Stomach (tissue), 9 donors: ENCODE measurements around the gene ARFGEF3. TPM values are rescaled to one million over a fixed set of nuclear protein-coding genes. Genes with fewer than 3 reads are reported as not detected.
A peak's percentile ranks its signal among the peaks of the same experiment; 100 is the strongest.

Source experiments
- DNase-seq, 2 donors: peaks; one replicate each; pipeline versions ENCODE4 v3.0.0 to v3.0.0-alpha.2; 2013 to 2019
- H3K27ac ChIP-seq, 5 donors: fragments of 200-600 bp in 4 of 5; sonication (generic) in 4 of 5; one replicate each; pipeline ENCODE4 v1.5.1; 2013 to 2019; ENCODE audit warnings: mild to moderate bottlenecking in 1 of 5, moderate library complexity in 1 of 5
- H3K27me3 ChIP-seq, 3 donors: fragments of 200-600 bp; sonication (generic); one replicate each; pipeline ENCODE4 v1.5.1; 2017 to 2019; ENCODE audit warnings: mixed run types in 1 of 3
- H3K36me3 ChIP-seq, 4 donors: fragments of 200-600 bp; sonication (generic); 1 replicate in 3 of 4; 2 replicates in 1 of 4; pipeline ENCODE4 v1.5.1; 2016 to 2019
- H3K4me1 ChIP-seq, 4 donors: fragments of 200-600 bp; sonication (generic); one replicate each; pipeline ENCODE4 v1.5.1; 2016 to 2019
- H3K4me3 ChIP-seq, 4 donors: fragments of 200-600 bp; sonication (generic) in 3 of 4; one replicate each; pipeline ENCODE4 v1.5.1; 2016 to 2019; ENCODE audit warnings: mild to moderate bottlenecking in 1 of 4
- H3K9me3 ChIP-seq, 4 donors: fragments of 200-600 bp; sonication (generic); one replicate each; pipeline ENCODE4 v1.5.1; 2016 to 2019
- EP300 ChIP-seq: sonication (generic); formaldehyde crosslinking; IDR thresholded peaks from one replicate; pipeline ENCODE4 v1.6.1; 2017; ENCODE audit warnings: antibody characterized with exemption
- POLR2A ChIP-seq, 4 donors: fragments of 450-650 bp; IDR thresholded peaks; one replicate each; pipeline ENCODE4 v1.6.1; 2016; ENCODE audit warnings: antibody characterized with exemption in 4 of 4, control low read depth in 2 of 4, mild to moderate bottlenecking in 1 of 4, moderate library complexity in 1 of 4
- POLR2AphosphoS5 ChIP-seq, 3 donors: sonication (generic); formaldehyde crosslinking; IDR thresholded peaks; one replicate each; pipeline ENCODE4 v1.6.1; 2016; ENCODE audit warnings: antibody characterized with exemption in 3 of 3
- WGBS, 5 donors: extraction: QIAGEN DNeasy Blood & Tissue Kit in 3 of 5; methylation state at CpG; one replicate each; pipeline versions ENCODE4 v1.1.5 to v1.1.7; 2013 to 2018; 5-methylcytosine and 5-hydroxymethylcytosine counted together
- intact Hi-C: fragments of 100-400 bp; cut with DNase I; formaldehyde crosslinking; loops from one replicate; pipeline ENCODE4 v1.15.1; 2023; ENCODE audit warnings: low total_unique reads
- polyA plus RNA-seq, 3 donors: library from polyadenylated mRNA; stranded (reverse); fragments of 200-250 nt; gene quantifications; one replicate each; pipeline ENCODE4 v1.2.3, GENCODE V29; 2013
- total RNA-seq, 5 donors: library from RNA; depleted of rRNA; stranded (reverse); fragments of >200 nt; gene quantifications; one replicate each; pipeline versions ENCODE4 v1.1.0 to v1.2.3, GENCODE V29; 2014 to 2016
- TF ChIP-seq, protein P1 (sequence below), 7 experiments: fragments of 450-650 bp in 4 of 7; fragments of 200-600 bp in 3 of 7; sonication (generic) in 3 of 7; IDR thresholded peaks; one replicate each; pipeline ENCODE4 v1.5.1; 2016 to 2019; ENCODE audit warnings: antibody characterized with exemption in 7 of 7, control low read depth in 2 of 7, mild to moderate bottlenecking in 1 of 7
- donor health status: healthy with polysubstance abuse.
- donor health status: Bipolar disorder and iron deficiency.
- donor health status: healthy.

Gene ARFGEF3
- total and polyA plus RNA-seq, 8 donors, result 3.2 to 44.6 (median 13.2) TPM

DNA sequence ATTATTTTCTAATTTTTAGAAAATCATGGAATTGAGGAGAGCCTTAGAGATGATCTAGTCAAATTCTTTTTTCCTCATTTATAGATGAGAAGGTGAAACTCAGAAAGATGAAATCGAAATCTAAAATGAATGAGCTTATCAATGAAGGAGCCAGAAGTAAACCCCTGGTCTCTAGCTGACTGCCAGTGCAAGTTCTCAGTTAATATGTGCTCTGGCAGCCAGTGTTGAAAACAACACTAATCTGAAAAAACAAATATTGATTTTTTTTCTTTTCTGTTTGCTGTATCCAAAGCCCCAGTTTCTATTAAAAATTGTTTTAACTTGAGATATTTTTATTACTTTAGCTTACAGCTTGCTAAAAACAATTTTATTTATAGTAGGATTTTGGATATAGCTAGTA is 78.0 kb downstream of the ARFGEF3 start:
- Histone ChIP-seq H3K4me1 (peaks cover 0 to 34% (median 17%) of the 10 kb centered on the region in 4 donors), H3K9me3 (no peaks in the 10 kb centered on the region), H3K27me3 (no peaks in the 10 kb centered on the region), H3K27ac (peak overlapping the region in 2 of 5 donors; percentile 12 to 50), H3K36me3 (peaks cover 0 to 4% (median 1%) of the 10 kb centered on the region in 4 donors), H3K4me3 (no peak overlapping the region)
- DNase-seq, result no peak
- TF ChIP-seq POLR2A (IDR thresholded peaks at IDR 0.05) (no peak), POLR2AphosphoS5 (IDR thresholded peaks at IDR 0.05) (no peak), EP300 (no peak)
- TF ChIP-seq, protein P1, sequence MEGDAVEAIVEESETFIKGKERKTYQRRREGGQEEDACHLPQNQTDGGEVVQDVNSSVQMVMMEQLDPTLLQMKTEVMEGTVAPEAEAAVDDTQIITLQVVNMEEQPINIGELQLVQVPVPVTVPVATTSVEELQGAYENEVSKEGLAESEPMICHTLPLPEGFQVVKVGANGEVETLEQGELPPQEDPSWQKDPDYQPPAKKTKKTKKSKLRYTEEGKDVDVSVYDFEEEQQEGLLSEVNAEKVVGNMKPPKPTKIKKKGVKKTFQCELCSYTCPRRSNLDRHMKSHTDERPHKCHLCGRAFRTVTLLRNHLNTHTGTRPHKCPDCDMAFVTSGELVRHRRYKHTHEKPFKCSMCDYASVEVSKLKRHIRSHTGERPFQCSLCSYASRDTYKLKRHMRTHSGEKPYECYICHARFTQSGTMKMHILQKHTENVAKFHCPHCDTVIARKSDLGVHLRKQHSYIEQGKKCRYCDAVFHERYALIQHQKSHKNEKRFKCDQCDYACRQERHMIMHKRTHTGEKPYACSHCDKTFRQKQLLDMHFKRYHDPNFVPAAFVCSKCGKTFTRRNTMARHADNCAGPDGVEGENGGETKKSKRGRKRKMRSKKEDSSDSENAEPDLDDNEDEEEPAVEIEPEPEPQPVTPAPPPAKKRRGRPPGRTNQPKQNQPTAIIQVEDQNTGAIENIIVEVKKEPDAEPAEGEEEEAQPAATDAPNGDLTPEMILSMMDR (IDR thresholded peaks at IDR 0.05), result no peak
- intact Hi-C loops, result no loop called here
- 31 to 59% (median 37%) methylated on average over 1 of the region's 1 CpG for WGBS, 5 donors

DNA sequence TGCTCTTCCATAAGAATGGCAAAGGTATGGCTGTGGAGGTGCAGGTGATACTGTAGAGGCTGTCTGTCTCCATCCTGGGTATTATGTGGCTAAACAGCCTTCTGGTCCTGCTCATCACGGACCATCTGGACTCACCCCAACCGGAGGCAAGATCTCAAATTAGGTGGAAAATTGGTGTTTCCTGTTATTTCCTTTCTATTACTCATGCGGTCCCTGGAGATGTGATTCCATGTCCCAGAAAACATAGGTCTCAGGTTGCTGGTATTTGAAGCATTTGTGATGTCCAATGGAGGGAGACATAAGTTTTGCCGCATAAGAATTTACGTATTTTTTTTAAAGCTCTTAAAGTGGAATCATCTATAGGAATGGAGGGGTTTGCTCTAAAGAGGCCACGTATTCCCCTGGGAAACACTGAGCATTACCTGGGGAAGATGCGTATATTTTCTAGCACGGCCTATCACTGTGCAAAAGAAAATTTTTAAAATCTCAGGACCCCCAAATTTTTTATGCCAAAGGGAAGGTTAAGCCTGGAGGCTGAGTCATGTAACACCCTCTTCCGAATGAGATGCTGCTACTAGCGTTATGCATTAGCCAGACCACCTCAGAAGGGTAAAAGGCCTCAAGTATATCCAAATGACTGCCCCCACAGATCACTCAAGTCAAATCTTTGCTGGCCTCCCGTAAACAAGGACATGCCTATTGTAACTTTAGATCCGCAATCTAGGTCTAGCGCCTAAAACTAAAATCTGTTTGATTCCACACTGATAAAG is 78.9 kb downstream of the ARFGEF3 start:
- WGBS, 5 donors, result 86 to 90% (median 88%) methylated on average over 13 of the region's 13 CpGs
- H3K36me3 ChIP-seq, result peaks cover 0 to 12% (median 5%) of the 10 kb centered on the region in 4 donors
- H3K27me3 ChIP-seq, result no peaks in the 10 kb centered on the region
- H3K9me3 ChIP-seq, result no peaks in the 10 kb centered on the region
- no peak overlapping the region for H3K4me3 ChIP-seq
- no peak for DNase-seq
- no peak for TF ChIP-seq EP300
- TF ChIP-seq, protein P1 (IDR thresholded peaks at IDR 0.05), result no peak
- no peak for TF ChIP-seq POLR2A (IDR thresholded peaks at IDR 0.05)
- TF ChIP-seq POLR2AphosphoS5 (IDR thresholded peaks at IDR 0.05), result no peak
- peak overlapping the region in 1 of 5 donors; percentile 4 for H3K27ac ChIP-seq
- H3K4me1 ChIP-seq, result peaks cover 0 to 26% (median 12%) of the 10 kb centered on the region in 4 donors
- intact Hi-C loops, result no loop called here

DNA sequence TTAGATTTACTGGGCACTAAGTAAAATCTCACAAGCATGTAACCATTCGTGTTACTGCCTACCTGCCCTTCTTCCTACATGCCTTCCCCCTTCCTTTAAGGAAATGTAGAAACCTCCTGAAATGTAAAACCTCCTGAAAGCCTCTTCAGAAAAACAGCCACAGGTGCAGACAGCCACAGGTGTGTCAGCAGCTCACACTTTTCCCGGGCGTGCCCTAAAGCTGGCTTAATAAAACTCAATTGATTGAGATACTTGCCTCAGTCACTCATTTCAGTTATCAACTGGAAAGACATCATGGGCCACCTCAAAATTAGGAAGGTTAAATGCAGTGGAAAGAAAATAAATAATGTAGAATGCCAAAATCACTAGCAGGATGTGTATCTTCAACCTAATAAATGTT is 79.6 kb downstream of the ARFGEF3 start:
- WGBS, 5 donors, result 41 to 66% (median 55%) methylated on average over 3 of the region's 3 CpGs
- Histone ChIP-seq H3K27me3 (no peaks in the 10 kb centered on the region), H3K9me3 (no peaks in the 10 kb centered on the region), H3K36me3 (peaks cover 0 to 16% (median 10%) of the 10 kb centered on the region in 4 donors), H3K27ac (peak overlapping the region in 1 of 5 donors; percentile 4), H3K4me1 (peaks cover 0 to 25% (median 9%) of the 10 kb centered on the region in 4 donors), H3K4me3 (no peak overlapping the region)
- DNase-seq, result no peak
- intact Hi-C loops, result no loop called here
- no peak for TF ChIP-seq POLR2A (IDR thresholded peaks at IDR 0.05)
- TF ChIP-seq, protein P1 (IDR thresholded peaks at IDR 0.05), result no peak
- no peak for TF ChIP-seq POLR2AphosphoS5 (IDR thresholded peaks at IDR 0.05)
- no peak for TF ChIP-seq EP300

DNA sequence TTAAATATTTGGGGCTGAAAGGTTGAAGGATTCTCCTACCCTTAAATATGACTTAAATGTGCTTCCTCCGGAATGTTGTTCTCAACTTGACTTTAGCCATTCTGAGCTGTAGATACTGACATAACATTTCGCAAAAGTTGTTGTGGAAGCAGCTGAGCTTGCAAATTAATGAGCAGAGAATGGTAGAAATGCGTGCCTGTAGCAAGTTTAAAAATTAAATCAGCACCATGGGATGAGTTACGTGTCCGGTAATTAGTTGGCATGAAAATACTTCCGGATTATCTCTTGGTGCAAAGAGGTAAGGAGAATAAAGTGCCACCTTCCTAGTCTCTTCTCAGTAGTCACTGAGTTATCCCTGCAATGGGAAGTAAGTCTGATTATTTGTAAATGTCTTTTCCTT is 80.2 kb downstream of the ARFGEF3 start:
- Histone ChIP-seq H3K27me3 (no peaks in the 10 kb centered on the region), H3K36me3 (peaks cover 0 to 16% (median 10%) of the 10 kb centered on the region in 4 donors), H3K9me3 (no peaks in the 10 kb centered on the region), H3K27ac (peak overlapping the region in 1 of 5 donors; percentile 53), H3K4me1 (peaks cover 0 to 22% (median 7%) of the 10 kb centered on the region in 4 donors), H3K4me3 (no peak overlapping the region)
- TF ChIP-seq, protein P1 (IDR thresholded peaks at IDR 0.05), result no peak
- no peak for TF ChIP-seq EP300
- no peak for TF ChIP-seq POLR2A (IDR thresholded peaks at IDR 0.05)
- no peak for DNase-seq
- WGBS, 5 donors, result 93 to 100% (median 95%) methylated on average over 6 of the region's 6 CpGs
- intact Hi-C loops, result no loop called here
